ENCODE data around the gene C17orf50. TPM values are rescaled to one million over a fixed set of nuclear protein-coding genes. Genes with fewer than 3 reads are reported as not detected.

C17orf50 gene
- total and polyA plus RNA-seq, 3 donors from 2014 or later, result 48.8 to 154 (median 102) TPM

- WGBS, 2 donors, result 46 to 61% methylated on average over 7 to 9 of the region's 9 CpGs
Observed at GRCh38 chr17:35752945-35753764, 7.5 kb upstream of the C17orf50 start, which contains the start of gene GAS2L2. TSS of gene GAS2L2 (minus strand) at chr17:35753239. CDS start at chr17:35752850, 389 bp downstream.

GRCh38 chr17:35757243-35757642 is 3.4 kb upstream of the C17orf50 start:
- Histone ChIP-seq H3K9me3 (no peaks in the 10 kb centered on the region), H3K27ac (no peak overlapping the region), H3K4me3 (no peak overlapping the region), H3K36me3 (ENCODE audit: low read depth, missing control alignments) (no peaks in the 10 kb centered on the region), H3K27me3 (no peaks in the 10 kb centered on the region), H3K4me1 (peaks cover 3% of the 10 kb centered on the region)
- intact Hi-C loops (cut with DNase I; ENCODE audit: low total_unique reads), result no loop called here
- no peak for TF ChIP-seq CTCF (IDR thresholded peaks at IDR 0.05)
- no peak for TF ChIP-seq POLR2A (IDR thresholded peaks at IDR 0.05)
- DNase-seq, result no peak

More at GRCh38 chr17:35752945-35753764, 7.5 kb upstream of the C17orf50 start, which contains the start of gene GAS2L2:
- no peak for DNase-seq
- Histone ChIP-seq H3K9me3 (no peaks in the 10 kb centered on the region), H3K36me3 (ENCODE audit: low read depth, missing control alignments) (no peaks in the 10 kb centered on the region), H3K27ac (no peak within 1 kb of the TSS), H3K4me3 (no peak within 1 kb of the TSS), H3K4me1 (peaks cover 11% of the 10 kb centered on the region), H3K27me3 (no peaks in the 10 kb centered on the region)
- TF ChIP-seq POLR2A (IDR thresholded peaks at IDR 0.05), result no peak
- TF ChIP-seq CTCF (IDR thresholded peaks at IDR 0.05), result no peak
- intact Hi-C loops (cut with DNase I; ENCODE audit: low total_unique reads), result loop anchor here (5.0 kb wide), 1 partner anchor 136 kb away; no protein-coding TSS in a partner anchor

- Histone ChIP-seq H3K27ac (no peak overlapping the region), H3K4me1 (peaks cover 24% of the 10 kb centered on the region), H3K27me3 (no peaks in the 10 kb centered on the region), H3K36me3 (ENCODE audit: low read depth, missing control alignments) (no peaks in the 10 kb centered on the region), H3K4me3 (no peak overlapping the region), H3K9me3 (no peaks in the 10 kb centered on the region)
- 85 to 90% methylated on average over 5 of the region's 5 CpGs for WGBS, 2 donors
- intact Hi-C loops (cut with DNase I; ENCODE audit: low total_unique reads), result no loop called here
- TF ChIP-seq POLR2A (IDR thresholded peaks at IDR 0.05) (no peak), CTCF (IDR thresholded peaks at IDR 0.05) (no peak)
- DNase-seq, result no peak
Observed at GRCh38 chr17:35761601-35762000, 914 bp downstream of the C17orf50 start.

GRCh38 chr17:35763767-35764122 is 3.1 kb downstream of the C17orf50 start:
- DNase-seq, result no peak
- Histone ChIP-seq H3K27me3 (no peaks in the 10 kb centered on the region), H3K4me1 (peaks cover 25% of the 10 kb centered on the region), H3K36me3 (ENCODE audit: low read depth, missing control alignments) (no peaks in the 10 kb centered on the region), H3K27ac (peak overlapping the region in 1 of 2 donors; percentile 44), H3K4me3 (peak overlapping the region; percentile 58 to 59), H3K9me3 (no peaks in the 10 kb centered on the region)
- intact Hi-C loops (cut with DNase I; ENCODE audit: low total_unique reads), result no loop called here
- 20 to 25% methylated on average over 17 of the region's 17 CpGs for WGBS, 2 donors
- no peak for TF ChIP-seq CTCF (IDR thresholded peaks at IDR 0.05)
- TF ChIP-seq POLR2A (IDR thresholded peaks at IDR 0.05), result no peak
